ENCODE measurements around the gene CFAP47. TPM values are rescaled to one million over a fixed set of nuclear protein-coding genes. Genes with fewer than 3 reads are reported as not detected.

The CFAP47 gene
- total RNA-seq, 1 donor from 2014 or later, result 0.54 TPM

- Mint-ChIP-seq H3K9me3 (peaks cover 24% of the 10 kb centered on the region), H3K27me3 (ENCODE audit: low read depth) (no peaks in the 10 kb centered on the region), H3K4me3 (no peak overlapping the region)
Measured at GRCh38 chrX:36401774-36402173, 482.2 kb downstream of the CFAP47 start.

GRCh38 chrX:36407836-36408235 lies 488.3 kb downstream of the CFAP47 start:
- H3K36me3 Mint-ChIP-seq, result no peaks in the 10 kb centered on the region
- TF ChIP-seq, protein P1, sequence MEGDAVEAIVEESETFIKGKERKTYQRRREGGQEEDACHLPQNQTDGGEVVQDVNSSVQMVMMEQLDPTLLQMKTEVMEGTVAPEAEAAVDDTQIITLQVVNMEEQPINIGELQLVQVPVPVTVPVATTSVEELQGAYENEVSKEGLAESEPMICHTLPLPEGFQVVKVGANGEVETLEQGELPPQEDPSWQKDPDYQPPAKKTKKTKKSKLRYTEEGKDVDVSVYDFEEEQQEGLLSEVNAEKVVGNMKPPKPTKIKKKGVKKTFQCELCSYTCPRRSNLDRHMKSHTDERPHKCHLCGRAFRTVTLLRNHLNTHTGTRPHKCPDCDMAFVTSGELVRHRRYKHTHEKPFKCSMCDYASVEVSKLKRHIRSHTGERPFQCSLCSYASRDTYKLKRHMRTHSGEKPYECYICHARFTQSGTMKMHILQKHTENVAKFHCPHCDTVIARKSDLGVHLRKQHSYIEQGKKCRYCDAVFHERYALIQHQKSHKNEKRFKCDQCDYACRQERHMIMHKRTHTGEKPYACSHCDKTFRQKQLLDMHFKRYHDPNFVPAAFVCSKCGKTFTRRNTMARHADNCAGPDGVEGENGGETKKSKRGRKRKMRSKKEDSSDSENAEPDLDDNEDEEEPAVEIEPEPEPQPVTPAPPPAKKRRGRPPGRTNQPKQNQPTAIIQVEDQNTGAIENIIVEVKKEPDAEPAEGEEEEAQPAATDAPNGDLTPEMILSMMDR (IDR thresholded peaks at IDR 0.05; ENCODE audit: unreplicated experiment), result no peak
- no peaks in the 10 kb centered on the region for H3K27me3 Mint-ChIP-seq (ENCODE audit: low read depth)

More at GRCh38 chrX:36401774-36402173, 482.2 kb downstream of the CFAP47 start:
- DNase-seq (ENCODE audit: low spot score in 2 of 2, unreplicated experiment in 2 of 2), result no peak
- Mint-ChIP-seq H3K4me1 (no peaks in the 10 kb centered on the region), H3K27ac (no peak overlapping the region), H3K36me3 (no peaks in the 10 kb centered on the region)
- TF ChIP-seq, protein P1 (IDR thresholded peaks at IDR 0.05; ENCODE audit: unreplicated experiment), result no peak

GRCh38 chrX:36414056-36414455 lies 494.5 kb downstream of the CFAP47 start:
- H3K4me3 Mint-ChIP-seq, result no peak overlapping the region
- DNase-seq (ENCODE audit: low spot score in 2 of 2, unreplicated experiment in 2 of 2), result no peak
- no peaks in the 10 kb centered on the region for H3K4me1 Mint-ChIP-seq
- H3K27ac Mint-ChIP-seq, result no peak overlapping the region
- H3K36me3 Mint-ChIP-seq, result no peaks in the 10 kb centered on the region
- H3K9me3 Mint-ChIP-seq, result peaks cover 54% of the 10 kb centered on the region
- no peaks in the 10 kb centered on the region for H3K27me3 Mint-ChIP-seq (ENCODE audit: low read depth)
- TF ChIP-seq, protein P1 (IDR thresholded peaks at IDR 0.05; ENCODE audit: unreplicated experiment), result no peak

More at GRCh38 chrX:36407836-36408235, 488.3 kb downstream of the CFAP47 start:
- Mint-ChIP-seq H3K27ac (no peak overlapping the region), H3K4me3 (no peak overlapping the region), H3K4me1 (no peaks in the 10 kb centered on the region), H3K9me3 (peaks cover 38% of the 10 kb centered on the region)
- no peak for DNase-seq (ENCODE audit: low spot score in 2 of 2, unreplicated experiment in 2 of 2)

- Mint-ChIP-seq H3K4me3 (no peak overlapping the region), H3K4me1 (no peaks in the 10 kb centered on the region), H3K27ac (no peak overlapping the region), H3K9me3 (peaks cover 17% of the 10 kb centered on the region), H3K36me3 (no peaks in the 10 kb centered on the region), H3K27me3 (ENCODE audit: low read depth) (no peaks in the 10 kb centered on the region)
- TF ChIP-seq, protein P1 (IDR thresholded peaks at IDR 0.05; ENCODE audit: unreplicated experiment), result no peak
- DNase-seq (ENCODE audit: low spot score in 2 of 2, unreplicated experiment in 2 of 2), result no peak
Measured at GRCh38 chrX:36422368-36422767, 502.8 kb downstream of the CFAP47 start.

DNA sequence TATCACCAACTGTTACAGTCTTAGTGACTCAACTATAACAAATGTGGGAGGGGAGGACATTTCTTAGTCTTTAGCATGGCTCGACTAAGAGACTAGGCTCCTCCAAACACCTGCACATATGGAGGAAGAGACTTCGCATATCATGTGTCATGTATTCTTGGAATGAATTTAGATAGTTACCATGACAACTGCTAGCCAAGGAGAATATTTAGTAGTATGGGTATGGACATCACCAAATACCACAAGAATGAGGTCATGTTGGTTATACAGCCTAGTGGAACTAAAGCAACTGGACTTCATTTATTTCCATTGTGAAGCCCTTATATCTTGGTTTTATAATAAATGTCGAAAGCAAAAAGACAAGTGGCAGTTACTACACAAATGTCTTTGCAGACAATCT lies 512.3 kb downstream of the CFAP47 start:
- TF ChIP-seq, protein P1 (IDR thresholded peaks at IDR 0.05; ENCODE audit: unreplicated experiment), result no peak
- Mint-ChIP-seq H3K4me1 (peaks cover 11% of the 10 kb centered on the region), H3K27ac (peak overlapping the region; percentile 83), H3K9me3 (peaks cover 14% of the 10 kb centered on the region), H3K27me3 (ENCODE audit: low read depth) (no peaks in the 10 kb centered on the region), H3K36me3 (no peaks in the 10 kb centered on the region), H3K4me3 (no peak overlapping the region)
- DNase-seq (ENCODE audit: low spot score in 2 of 2, unreplicated experiment in 2 of 2), result no peak

- Mint-ChIP-seq H3K4me1 (peaks cover 11% of the 10 kb centered on the region), H3K4me3 (no peak overlapping the region), H3K36me3 (no peaks in the 10 kb centered on the region), H3K27me3 (ENCODE audit: low read depth) (no peaks in the 10 kb centered on the region), H3K27ac (no peak overlapping the region), H3K9me3 (peaks cover 27% of the 10 kb centered on the region)
- TF ChIP-seq, protein P1 (IDR thresholded peaks at IDR 0.05; ENCODE audit: unreplicated experiment), result no peak
- DNase-seq (ENCODE audit: low spot score in 2 of 2, unreplicated experiment in 2 of 2), result no peak
Measured at GRCh38 chrX:36434522-36434921, 515.0 kb downstream of the CFAP47 start.

Data from mesothelial cell of epicardium (in vitro differentiated cells).